Caco-2 (cell line): ENCODE data around the gene SIGLEC15. TPM values are rescaled to one million over a fixed set of nuclear protein-coding genes. Genes with fewer than 3 reads are reported as not detected.

Source experiments
- BruUV-seq: library from RNA; stranded (reverse); fragments of 400-500 nt; replicated peaks from 2 replicates; lab custom pipeline; 2021; lab: Mats Ljungman, UMichigan
- CTCF ChIA-PET: fragments of 300-600 bp; sonication (Branson Sonifier 250); formaldehyde crosslinking; loops from one replicate; lab custom pipeline; 2022; ENCODE audit warnings: antibody characterized with exemption; lab: Charles Lee
- POLR2A ChIA-PET: fragments of 300-600 bp; sonication (Branson Sonifier 250); formaldehyde crosslinking; loops from one replicate; lab custom pipeline; 2022; ENCODE audit warnings: antibody characterized with exemption; lab: Charles Lee
- DNase-seq, 2 experiments: peaks; one replicate each; pipeline versions ENCODE4 v3.0.0 to v3.0.0-alpha.2; 2020 to 2022
- H3K27me3 ChIP-seq: replicated peaks from 2 replicates; pipeline ENCODE4 v1.6.0; 2011; ENCODE audit warnings: low read length; ENCODE audit not compliant: control insufficient read depth, insufficient read depth
- H3K36me3 ChIP-seq: 2 replicates; pipeline ENCODE4 v1.5.1; 2011; ENCODE audit warnings: low read length; ENCODE audit not compliant: control insufficient read depth, insufficient read depth
- H3K4me1 ChIP-seq: fragments of 250-450 bp; sonication (Bioruptor Pico); 2 replicates; pipeline ENCODE4 v1.5.1; 2020; ENCODE audit warnings: mild to moderate bottlenecking
- H3K4me3 ChIP-seq: 2 replicates; pipeline ENCODE4 v1.5.1; 2011; ENCODE audit warnings: low read depth, mild to moderate bottlenecking, control low read depth, low read length
- H3K9me3 ChIP-seq: fragments of 250-450 bp; sonication (Bioruptor Pico); 2 replicates; pipeline ENCODE4 v1.5.1; 2020; ENCODE audit warnings: mild to moderate bottlenecking, moderate library complexity
- H3K27ac Mint-ChIP-seq: one replicate; pipeline ENCODE4 v1.8.0; 2022; ENCODE audit warnings: mixed read lengths; ENCODE audit not compliant: unreplicated experiment
- H3K27me3 Mint-ChIP-seq: one replicate; pipeline ENCODE4 v1.8.0; 2022; ENCODE audit warnings: mixed read lengths; ENCODE audit not compliant: insufficient read depth, unreplicated experiment
- H3K36me3 Mint-ChIP-seq: one replicate; pipeline ENCODE4 v1.8.0; 2022; ENCODE audit warnings: mild to moderate bottlenecking, mixed read lengths; ENCODE audit not compliant: insufficient read depth, unreplicated experiment
- H3K4me1 Mint-ChIP-seq: one replicate; pipeline ENCODE4 v1.8.0; 2022; ENCODE audit warnings: low read depth, mixed read lengths; ENCODE audit not compliant: unreplicated experiment
- H3K4me3 Mint-ChIP-seq: one replicate; pipeline ENCODE4 v1.8.0; 2022; ENCODE audit warnings: mild to moderate bottlenecking, moderate library complexity, mixed read lengths; ENCODE audit not compliant: unreplicated experiment
- H3K9me3 Mint-ChIP-seq: one replicate; pipeline ENCODE4 v1.8.0; 2022; ENCODE audit warnings: mixed read lengths; ENCODE audit not compliant: unreplicated experiment
- CTCF ChIP-seq, 2 experiments: fragments of 200-600 bp in 1 of 2; IDR thresholded peaks; 1 replicate in 1 of 2; 2 replicates in 1 of 2; pipeline versions ENCODE4 v1.5.1 to v1.8.0; 2011 to 2022; ENCODE audit warnings: antibody characterized with exemption in 1 of 2, control low read depth in 1 of 2, inconsistent platforms in 1 of 2, low read depth in 1 of 2, low read length in 1 of 2, mild to moderate bottlenecking in 1 of 2, moderate library complexity in 1 of 2; ENCODE audit not compliant: insufficient read depth in 1 of 2, severe bottlenecking in 1 of 2, unreplicated experiment in 1 of 2
- intact Hi-C: fragments of 100-400 bp; cut with micrococcal nuclease; formaldehyde crosslinking; loops from one replicate; pipeline ENCODE4 v1.10.0; 2022; ENCODE audit not compliant: unreplicated experiment
- total RNA-seq: library from RNA; stranded (reverse); gene quantifications from 2 replicates; pipeline ENCODE4 v1.2.3, GENCODE V29; 2022

The SIGLEC15 gene
- total RNA-seq, 1 experiment from 2014 or later: not detected

DNA sequence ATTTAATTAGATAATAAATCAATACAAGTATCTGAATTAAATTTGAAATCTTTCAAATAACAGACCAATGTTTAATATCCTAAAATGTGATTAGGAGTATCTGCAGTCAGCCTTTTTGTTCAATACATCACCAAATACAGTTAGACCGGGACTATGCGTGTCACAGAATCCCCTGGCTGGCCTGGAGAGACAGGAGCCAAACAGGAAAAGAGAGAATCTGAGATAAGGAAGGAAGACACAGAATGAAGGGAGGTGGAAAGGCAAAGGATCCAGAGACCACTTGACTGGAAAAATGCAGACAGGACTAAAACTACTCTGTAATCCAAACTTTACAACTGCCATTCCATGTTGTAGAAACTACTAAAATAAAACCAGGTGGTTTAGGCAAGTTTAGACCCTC is 66.3 kb downstream of the SIGLEC15 start:
- Histone ChIP-seq H3K27me3 (no peaks in the 10 kb centered on the region), H3K4me1 (no peaks in the 10 kb centered on the region), H3K36me3 (no peaks in the 10 kb centered on the region), H3K9me3 (no peaks in the 10 kb centered on the region), H3K4me3 (no peak overlapping the region)
- H3K27ac Mint-ChIP-seq: no peak overlapping the region
- no peaks in the 10 kb centered on the region for H3K4me1 Mint-ChIP-seq
- H3K27me3 Mint-ChIP-seq: no peaks in the 10 kb centered on the region
- H3K9me3 Mint-ChIP-seq: no peaks in the 10 kb centered on the region
- DNase-seq: no peak
- ChIA-PET CTCF (no interaction called here), POLR2A (no interaction called here)
- no peak for TF ChIP-seq CTCF (IDR thresholded peaks at IDR 0.05; ENCODE audit: insufficient read depth in 1 of 2, low read depth in 1 of 2, low read length in 1 of 2, severe bottlenecking in 1 of 2, unreplicated experiment in 1 of 2)
- intact Hi-C loops: no loop called here
- H3K4me3 Mint-ChIP-seq: no peak overlapping the region
- BruUV-seq: no TSS peak
- no peaks in the 10 kb centered on the region for H3K36me3 Mint-ChIP-seq

Other genes with a start within 250 kb of the SIGLEC15 start
- gene SLC14A2, start 210.2 kb upstream of the SIGLEC15 start, total RNA-seq: 0.32 and 0.34 TPM in 2 replicates
- gene SLC14A1, start 101.5 kb upstream of the SIGLEC15 start, total RNA-seq: not detected in 2 replicates
- 10.6 and 12.0 TPM in 2 replicates for gene EPG5, start 141.7 kb downstream of the SIGLEC15 start, total RNA-seq
- 13.3 and 13.7 TPM in 2 replicates for gene PSTPIP2, start 246.6 kb downstream of the SIGLEC15 start, total RNA-seq